GM12878 (cell line): Measurements from ENCODE around the gene CABLES1. TPM values are rescaled to one million over a fixed set of nuclear protein-coding genes. Genes with fewer than 3 reads are reported as not detected.

Experiments
- ATAC-seq: fragments of 200-7000 bp; cut with Tn5 transposase; 3 replicates; pipeline ENCODE4 v1.9.1; 2020; ENCODE audit warnings: mild to moderate bottlenecking, moderate library complexity
- BruUV-seq: library from RNA; stranded (reverse); fragments of 400-500 nt; replicated peaks from 2 replicates; lab custom pipeline; 2021; lab: Mats Ljungman, UMichigan
- CTCF ChIA-PET: fragments of 300-600 bp; sonication (Branson Sonifier 250); formaldehyde crosslinking; extraction: SDS; loops from one replicate; lab custom pipeline; 2021; ENCODE audit warnings: inconsistent platforms; lab: Yijun Ruan, JAX
- POLR2A ChIA-PET: fragments of 350-600 bp; formaldehyde crosslinking; extraction: SDS; loops from one replicate; lab custom pipeline; 2021; ENCODE audit warnings: inconsistent platforms; lab: Charles Lee
- RAD21 ChIA-PET: fragments of 300-600 bp; sonication (Branson Sonifier 250); formaldehyde crosslinking; loops from one replicate; lab custom pipeline; 2023; ENCODE audit warnings: antibody characterized with exemption; ENCODE audit not compliant: unreplicated experiment; lab: Charles Lee
- SMC1A ChIA-PET: fragments of 300-600 bp; sonication (Branson Sonifier 250); formaldehyde crosslinking; loops from one replicate; lab custom pipeline; 2023; ENCODE audit not compliant: unreplicated experiment, uncharacterized antibody; lab: Charles Lee
- DNase-seq: peaks from one replicate; pipeline ENCODE4 v3.0.0-alpha.2; 2011; ENCODE audit warnings: low read depth, low spot score
- FAIRE-seq: peaks from 3 replicates; lab custom pipeline; 2011; peaks lifted over from hg19 to GRCh38; lab: Jason Lieb, UNC
- H2AFZ ChIP-seq: 2 replicates; pipeline ENCODE4 v1.6.0; 2011; ENCODE audit warnings: low read depth, low read length, control low read depth; ENCODE audit not compliant: control insufficient read depth
- H3K27ac ChIP-seq: 2 replicates; pipeline ENCODE4 v1.5.1; 2011; ENCODE audit warnings: control low read depth; ENCODE audit not compliant: control insufficient read depth, insufficient read depth
- H3K27me3 ChIP-seq, 2 experiments: replicated peaks in 1 of 2; 2 replicates each; pipeline versions ENCODE4 v1.6.0 to v1.6.1; 2011; ENCODE audit warnings: low read length in 1 of 2; ENCODE audit not compliant: control insufficient read depth in 2 of 2, insufficient read depth in 2 of 2
- H3K36me3 ChIP-seq, 2 experiments: 2 replicates each; pipeline ENCODE4 v1.5.1; 2011; ENCODE audit warnings: low read length in 1 of 2; ENCODE audit not compliant: control insufficient read depth in 2 of 2, insufficient read depth in 2 of 2
- H3K4me1 ChIP-seq: 2 replicates; pipeline ENCODE4 v1.6.1; 2011; ENCODE audit warnings: mild to moderate bottlenecking, low read length, moderate library complexity, mixed read lengths; ENCODE audit not compliant: control insufficient read depth, insufficient read depth
- H3K4me2 ChIP-seq: 2 replicates; pipeline ENCODE4 v1.6.0; 2011; ENCODE audit warnings: control low read depth; ENCODE audit not compliant: control insufficient read depth, insufficient read depth
- H3K4me3 ChIP-seq: fragments of 200-600 bp; sonication (generic); 2 replicates; pipeline ENCODE4 v1.5.1; 2016
- H3K79me2 ChIP-seq: 2 replicates; pipeline ENCODE4 v1.6.0; 2011; ENCODE audit warnings: low read length; ENCODE audit not compliant: control insufficient read depth, insufficient read depth
- H3K9ac ChIP-seq: 2 replicates; pipeline ENCODE4 v1.8.0; 2011; ENCODE audit warnings: low read length, control low read depth, mixed read lengths; ENCODE audit not compliant: control insufficient read depth, insufficient read depth
- H3K9me3 ChIP-seq: replicated peaks from 3 replicates; pipeline ENCODE4 v1.5.1; 2011; ENCODE audit warnings: mild to moderate bottlenecking, low read length; ENCODE audit not compliant: control insufficient read depth, insufficient read depth
- H4K20me1 ChIP-seq: 2 replicates; pipeline ENCODE4 v1.6.0; 2011; ENCODE audit not compliant: control insufficient read depth, insufficient read depth
- BMI1 ChIP-seq: fragments of 450-650 bp; IDR thresholded peaks from 2 replicates; pipeline ENCODE4 v1.6.1; 2016; ENCODE audit warnings: mild to moderate bottlenecking, moderate library complexity, borderline replicate concordance
- CBX3 ChIP-seq: fragments of 200-600 bp; sonication (generic); IDR thresholded peaks from 2 replicates; pipeline ENCODE4 v1.6.1; 2016; ENCODE audit warnings: low read depth, borderline replicate concordance
- DPF2 ChIP-seq: fragments of 450-650 bp; IDR thresholded peaks from 2 replicates; pipeline ENCODE4 v1.6.1; 2017; ENCODE audit warnings: mild to moderate bottlenecking
- EZH2 ChIP-seq: IDR thresholded peaks from 2 replicates; pipeline ENCODE4 v1.6.1; 2012; ENCODE audit warnings: low read depth, mild to moderate bottlenecking, control low read depth, inconsistent platforms, low read length, borderline replicate concordance; ENCODE audit not compliant: control insufficient read depth
- KLF5 ChIP-seq: fragments of 450-650 bp; IDR thresholded peaks from 2 replicates; pipeline ENCODE4 v1.6.1; 2014; ENCODE audit warnings: mild to moderate bottlenecking; ENCODE audit not compliant: partially characterized antibody
- NFXL1 ChIP-seq: fragments of 450-650 bp; IDR thresholded peaks from 2 replicates; pipeline ENCODE4 v1.6.1; 2017; ENCODE audit warnings: antibody characterized with exemption, mild to moderate bottlenecking, borderline replicate concordance
- SREBF2 ChIP-seq: IDR thresholded peaks from 2 replicates; pipeline ENCODE4 v1.6.1; 2012; ENCODE audit warnings: mild to moderate bottlenecking, low read length
- TARDBP ChIP-seq: IDR thresholded peaks from 2 replicates; pipeline ENCODE4 v1.6.1; 2016; ENCODE audit warnings: borderline replicate concordance
- WGBS: methylation state at CpG from one replicate; pipeline ENCODE4 v1.1.6; 2016; ENCODE audit warnings: low lambda C conversion rate; ENCODE audit not compliant: insufficient replicate concordance, insufficient coverage; ENCODE audit errors: missing lambda C conversion rate; 5-methylcytosine and 5-hydroxymethylcytosine counted together
- in situ Hi-C: fragments of 300-500 bp; cut with MboI; formaldehyde crosslinking; loops from 9 replicates; pipeline ENCODE4 v1.14.3; 2018; ENCODE audit warnings: mixed read lengths
- intact Hi-C: fragments of 100-400 bp; cut with micrococcal nuclease; formaldehyde crosslinking; loops from one replicate; pipeline ENCODE4 v1.14.2; 2022; ENCODE audit not compliant: unreplicated experiment
- polyA plus RNA-seq, 11 experiments: library from polyadenylated mRNA; depleted of rRNA in 4 of 11; unstranded in 6 of 11; stranded (reverse) in 5 of 11; fragments of >200 nt; fragmentation: Nextera tagmentation in 4 of 11; fragmentation: Illumina TruSeq in 1 of 11; extraction: Ambion mirVana in 4 of 11; extraction: Trizol in 1 of 11; gene quantifications; 1 replicate in 1 of 11; 2 replicates in 10 of 11; pipeline versions ENCODE4 v1.2.1 to v1.2.3, GENCODE V29; 2011 to 2016; ENCODE audit warnings: inconsistent platforms in 2 of 11, missing spikeins in 2 of 11, low read depth in 1 of 11
- total RNA-seq, 4 experiments: library from RNA; depleted of rRNA in 3 of 4; stranded (reverse); fragments of >200 nt in 3 of 4; fragmentation: Illumina TruSeq in 1 of 4; extraction: Trizol in 1 of 4; gene quantifications; 2 replicates each; pipeline versions ENCODE4 v1.2.1 to v1.2.3, GENCODE V29; 2013 to 2021
- TF ChIP-seq, protein P1 (sequence below): fragments of 450-650 bp; IDR thresholded peaks from 2 replicates; pipeline ENCODE4 v1.6.1; 2018; ENCODE audit warnings: borderline replicate concordance, mild to moderate bottlenecking; ENCODE audit not compliant: partially characterized antibody

The CABLES1 gene
- total and polyA plus RNA-seq, 10 of the 15 experiments (the other 5 are each of a cell fraction or from before 2014, with no cell fraction given) = 2.9 to 27.2 (median 8.2) TPM

DNA sequence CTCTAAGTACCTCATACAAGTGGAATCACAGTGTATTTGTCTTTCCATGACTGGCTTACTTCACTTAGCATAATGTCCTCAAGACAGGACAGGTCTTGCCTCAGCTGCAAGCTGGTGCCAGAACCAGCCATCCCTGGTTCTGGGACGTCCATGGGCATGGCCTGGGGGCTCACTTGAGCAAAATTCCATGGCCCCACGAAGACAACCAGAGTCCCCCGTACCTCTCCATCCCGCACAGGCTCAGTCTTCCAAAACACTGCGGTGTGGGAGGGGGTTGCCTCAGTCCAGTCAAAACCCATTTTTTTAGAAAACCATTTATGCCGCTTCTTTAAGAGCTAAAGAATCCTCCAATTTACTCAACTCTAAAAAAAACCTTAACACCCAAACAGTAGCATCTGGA lies 21.7 kb upstream of the CABLES1 start:
- H3K27me3 ChIP-seq = no peaks in the 10 kb centered on the region; a peak in 1 of 4 replicates
- WGBS = 24% methylated on average over 6 of the region's 6 CpGs
- H3K9ac ChIP-seq = no peak overlapping the region
- H3K4me2 ChIP-seq = no peak overlapping the region
- ChIA-PET POLR2A (no interaction called here), SMC1A (interaction anchor here (1.4 kb wide), 1 partner anchor 11 kb away, joined by 3 read pairs; no protein-coding TSS in a partner anchor), CTCF (no interaction called here), RAD21 (no interaction called here)
- no peak for ATAC-seq
- no peak overlapping the region for H2AFZ ChIP-seq
- H3K9me3 ChIP-seq = no peaks in the 10 kb centered on the region
- no peak for DNase-seq
- no peak for FAIRE-seq
- H3K4me3 ChIP-seq = no peak overlapping the region
- H3K36me3 ChIP-seq = no peaks in the 10 kb centered on the region
- no peak for TF ChIP-seq KLF5
- no peak for TF ChIP-seq EZH2
- TF ChIP-seq, protein P1, sequence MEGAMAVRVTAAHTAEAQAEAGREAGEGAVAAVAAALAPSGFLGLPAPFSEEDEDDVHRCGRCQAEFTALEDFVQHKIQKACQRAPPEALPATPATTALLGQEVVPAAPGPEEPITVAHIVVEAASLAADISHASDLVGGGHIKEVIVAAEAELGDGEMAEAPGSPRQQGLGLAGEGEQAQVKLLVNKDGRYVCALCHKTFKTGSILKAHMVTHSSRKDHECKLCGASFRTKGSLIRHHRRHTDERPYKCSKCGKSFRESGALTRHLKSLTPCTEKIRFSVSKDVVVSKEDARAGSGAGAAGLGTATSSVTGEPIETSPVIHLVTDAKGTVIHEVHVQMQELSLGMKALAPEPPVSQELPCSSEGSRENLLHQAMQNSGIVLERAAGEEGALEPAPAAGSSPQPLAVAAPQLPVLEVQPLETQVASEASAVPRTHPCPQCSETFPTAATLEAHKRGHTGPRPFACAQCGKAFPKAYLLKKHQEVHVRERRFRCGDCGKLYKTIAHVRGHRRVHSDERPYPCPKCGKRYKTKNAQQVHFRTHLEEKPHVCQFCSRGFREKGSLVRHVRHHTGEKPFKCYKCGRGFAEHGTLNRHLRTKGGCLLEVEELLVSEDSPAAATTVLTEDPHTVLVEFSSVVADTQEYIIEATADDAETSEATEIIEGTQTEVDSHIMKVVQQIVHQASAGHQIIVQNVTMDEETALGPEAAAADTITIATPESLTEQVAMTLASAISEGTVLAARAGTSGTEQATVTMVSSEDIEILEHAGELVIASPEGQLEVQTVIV = no peak
- no peak for TF ChIP-seq CBX3
- no peak for TF ChIP-seq SREBF2
- TF ChIP-seq DPF2 = no peak
- no peak for TF ChIP-seq NFXL1
- TF ChIP-seq TARDBP = no peak
- no peak for TF ChIP-seq BMI1
- H4K20me1 ChIP-seq = no peaks in the 10 kb centered on the region
- no TSS peak for BruUV-seq
- intact Hi-C loops = loop anchor here (10.0 kb wide), 1 partner anchor 69 kb away; no protein-coding TSS in a partner anchor
- H3K27ac ChIP-seq = no peak overlapping the region
- no peaks in the 10 kb centered on the region for H3K4me1 ChIP-seq
- in situ Hi-C loops = no loop called here
- H3K79me2 ChIP-seq = no peaks in the 10 kb centered on the region
